Measurements from ENCODE around the gene HOMEZ. TPM values are rescaled to one million over a fixed set of nuclear protein-coding genes. Genes with fewer than 3 reads are reported as not detected.

The HOMEZ gene
- total and polyA plus RNA-seq, 2 of the 8 experiments (the other 6 are each of a cell fraction or from before 2014, with no cell fraction given): 9.1 to 15.9 TPM

- TF ChIP-seq CHD7 (IDR thresholded peaks at IDR 0.05; ENCODE audit: insufficient replicate concordance, low read length): no peak
- no peak for TF ChIP-seq KDM1A (IDR thresholded peaks at IDR 0.05; ENCODE audit: borderline replicate concordance, low read length)
- no peak for TF ChIP-seq BCL11A (IDR thresholded peaks at IDR 0.05; ENCODE audit: low read depth in 2 of 2, low read length in 2 of 2)
- no peak for TF ChIP-seq BRCA1 (IDR thresholded peaks at IDR 0.05; ENCODE audit: low read depth, low read length)
- no peak for TF ChIP-seq E2F6 (IDR thresholded peaks at IDR 0.05)
- TF ChIP-seq POU5F1 (IDR thresholded peaks at IDR 0.05; ENCODE audit: low read depth, low read length): no peak
- TF ChIP-seq BACH1 (IDR thresholded peaks at IDR 0.05; ENCODE audit: low read length): no peak
Measured at GRCh38 chr14:23297611-23298277, 11.8 kb upstream of the HOMEZ start (continued).

Measured in H1 (cell line).